ENCODE data around the gene NELFB. TPM values are rescaled to one million over a fixed set of nuclear protein-coding genes. Genes with fewer than 3 reads are reported as not detected.

Gene NELFB
- total RNA-seq, 2 experiments from 2014 or later: 54.4 to 56.4 TPM

DNA sequence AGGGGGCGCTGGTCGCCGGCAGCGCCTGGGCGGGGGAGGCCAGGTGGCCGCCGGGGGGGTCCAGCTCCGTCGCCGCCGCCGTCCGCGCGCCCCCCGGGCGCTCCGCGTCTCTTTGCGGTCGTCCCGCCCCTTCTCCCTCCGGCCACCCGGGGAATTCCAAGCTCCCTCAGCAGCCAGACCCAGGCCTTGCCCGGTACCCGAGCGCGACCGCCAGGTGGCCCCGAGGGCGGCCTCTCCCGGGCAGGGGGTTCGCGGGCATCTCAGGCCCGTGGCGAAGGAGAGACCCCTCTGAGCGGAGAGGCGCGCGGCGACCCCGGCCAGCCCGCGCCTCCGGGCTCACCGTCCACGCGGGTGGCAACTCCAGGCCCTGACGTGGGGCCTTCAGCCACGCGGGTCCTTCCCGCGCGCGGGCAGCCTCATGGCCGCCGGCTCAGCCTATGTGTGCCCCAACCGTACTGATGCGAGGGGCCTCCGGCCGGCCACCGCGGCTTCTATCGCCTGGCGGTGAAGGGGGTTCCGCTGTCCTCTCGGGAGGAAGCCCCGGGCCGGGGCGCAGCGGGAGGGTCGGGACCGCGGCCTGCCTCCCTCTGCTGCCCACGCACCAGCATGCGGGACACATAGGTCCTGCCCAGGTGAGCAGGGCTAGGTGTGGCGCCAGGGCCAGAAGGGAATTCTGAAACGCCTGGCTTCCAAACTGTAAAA lies 47.5 kb downstream of the NELFB start:
- Mint-ChIP-seq H3K27me3 (peaks cover 26% of the 10 kb centered on the region), H3K36me3 (no peaks in the 10 kb centered on the region), H3K9me3 (no peaks in the 10 kb centered on the region), H3K27ac (no peak overlapping the region), H3K4me1 (peaks cover 16% of the 10 kb centered on the region), H3K4me3 (no peak overlapping the region)
- DNase-seq: no peak

DNA sequence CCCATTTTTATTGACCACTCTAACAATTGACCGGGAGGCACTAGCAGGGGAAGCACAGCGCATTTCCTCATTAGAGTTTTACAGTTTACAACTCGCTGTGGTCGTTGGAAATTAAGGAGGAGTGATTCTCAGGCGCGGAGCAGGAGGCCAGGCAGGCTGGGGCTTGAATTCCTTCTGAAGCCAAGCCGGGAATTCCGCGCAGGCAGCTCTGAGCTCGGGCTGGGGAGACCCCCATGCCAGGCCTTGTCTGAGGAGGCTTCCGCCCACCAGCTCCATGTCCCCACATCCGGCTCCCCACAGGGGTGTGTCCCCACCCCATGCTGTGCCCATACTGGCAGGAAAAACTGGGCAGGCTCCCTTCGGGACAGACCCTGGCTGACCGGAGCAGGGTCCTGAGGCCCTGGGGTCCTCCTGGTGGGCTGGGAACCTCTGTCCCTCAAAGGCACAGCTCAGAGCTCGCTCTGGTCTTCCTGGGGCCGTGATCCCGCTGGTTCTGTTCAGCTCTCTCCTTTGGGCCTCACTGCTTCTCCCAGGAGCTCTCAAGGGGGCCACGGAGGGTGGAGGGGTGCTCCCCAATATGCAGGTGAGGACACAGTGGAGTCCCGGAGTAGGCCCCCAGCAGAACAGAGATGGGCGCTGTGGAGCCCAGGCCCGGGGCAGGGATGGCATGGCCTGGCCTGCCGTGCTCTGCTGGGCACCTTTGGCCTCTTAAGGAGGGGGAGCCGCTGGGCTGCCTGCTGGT lies 48.2 kb downstream of the NELFB start:
- H3K4me3 Mint-ChIP-seq: no peak overlapping the region
- no peak for DNase-seq

DNA sequence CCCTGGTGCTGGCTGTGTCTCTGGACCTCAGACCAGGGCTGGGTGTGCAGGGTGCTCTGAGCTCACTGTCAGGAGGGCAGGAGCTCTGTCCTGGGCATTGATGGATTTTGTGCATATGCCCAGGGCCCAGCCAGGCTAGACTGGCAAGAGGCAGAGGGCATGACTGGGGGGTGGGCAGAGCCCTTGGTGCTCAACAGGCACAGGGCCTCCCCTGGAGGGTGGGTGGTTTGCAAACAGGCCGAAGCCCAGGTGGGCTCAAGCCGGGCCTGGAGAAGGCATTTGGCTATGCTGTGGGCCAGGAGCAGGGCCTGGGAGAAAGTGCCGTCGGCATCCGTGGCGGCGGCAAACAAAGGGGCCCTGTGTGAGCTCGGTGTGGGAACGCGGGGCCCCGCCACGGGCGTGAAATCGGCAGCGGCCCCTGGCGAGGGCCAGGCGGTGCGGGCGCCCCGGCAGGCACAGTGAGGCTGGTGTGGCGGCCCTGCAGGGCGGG lies 48.8 kb downstream of the NELFB start:
- Mint-ChIP-seq H3K4me3 (no peak overlapping the region), H3K27ac (no peak overlapping the region), H3K27me3 (peaks cover 15% of the 10 kb centered on the region), H3K4me1 (peaks cover 17% of the 10 kb centered on the region), H3K9me3 (no peaks in the 10 kb centered on the region), H3K36me3 (no peaks in the 10 kb centered on the region)
- DNase-seq: no peak

More for the DNA sequence above, 48.2 kb downstream of the NELFB start:
- Mint-ChIP-seq H3K27ac (no peak overlapping the region), H3K36me3 (no peaks in the 10 kb centered on the region), H3K27me3 (peaks cover 22% of the 10 kb centered on the region), H3K4me1 (peaks cover 17% of the 10 kb centered on the region), H3K9me3 (no peaks in the 10 kb centered on the region)

DNA sequence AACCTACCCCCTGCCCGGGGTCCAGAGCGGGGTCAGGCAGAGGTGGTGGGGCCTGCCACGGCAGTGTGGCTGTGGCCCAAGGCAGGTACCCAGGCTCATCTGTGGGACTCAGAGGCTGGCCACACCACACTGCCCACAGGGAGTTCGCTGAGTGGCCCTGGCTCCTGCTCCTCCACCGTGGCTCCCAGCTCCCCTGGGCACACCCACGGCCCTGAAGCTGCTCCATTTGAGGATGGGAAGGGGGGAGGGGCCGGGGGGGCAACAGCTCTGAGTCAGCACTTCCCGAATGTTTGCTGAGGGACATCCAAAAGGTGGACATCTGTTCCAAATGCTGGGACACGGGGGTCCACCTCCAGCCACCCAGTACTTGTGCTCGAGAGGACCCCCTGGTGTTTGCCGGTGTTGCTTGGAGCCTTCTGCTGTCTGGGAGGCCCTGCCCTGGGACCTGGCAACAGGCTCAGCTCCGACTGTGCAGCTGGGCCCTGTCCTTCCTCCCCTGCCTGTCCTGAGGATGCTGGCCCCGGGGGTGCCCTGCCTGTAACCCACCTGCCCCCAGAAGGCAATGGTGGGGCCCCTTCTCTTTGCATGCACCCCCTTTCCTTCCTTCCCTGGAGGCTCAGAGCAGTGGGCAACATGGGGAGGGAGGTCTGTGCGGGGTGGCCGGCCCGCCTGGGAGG lies 49.4 kb downstream of the NELFB start:
- Mint-ChIP-seq H3K36me3 (no peaks in the 10 kb centered on the region), H3K9me3 (no peaks in the 10 kb centered on the region), H3K27ac (no peak overlapping the region), H3K4me3 (no peak overlapping the region), H3K4me1 (peaks cover 17% of the 10 kb centered on the region), H3K27me3 (peaks cover 10% of the 10 kb centered on the region)
- no peak for DNase-seq

DNA sequence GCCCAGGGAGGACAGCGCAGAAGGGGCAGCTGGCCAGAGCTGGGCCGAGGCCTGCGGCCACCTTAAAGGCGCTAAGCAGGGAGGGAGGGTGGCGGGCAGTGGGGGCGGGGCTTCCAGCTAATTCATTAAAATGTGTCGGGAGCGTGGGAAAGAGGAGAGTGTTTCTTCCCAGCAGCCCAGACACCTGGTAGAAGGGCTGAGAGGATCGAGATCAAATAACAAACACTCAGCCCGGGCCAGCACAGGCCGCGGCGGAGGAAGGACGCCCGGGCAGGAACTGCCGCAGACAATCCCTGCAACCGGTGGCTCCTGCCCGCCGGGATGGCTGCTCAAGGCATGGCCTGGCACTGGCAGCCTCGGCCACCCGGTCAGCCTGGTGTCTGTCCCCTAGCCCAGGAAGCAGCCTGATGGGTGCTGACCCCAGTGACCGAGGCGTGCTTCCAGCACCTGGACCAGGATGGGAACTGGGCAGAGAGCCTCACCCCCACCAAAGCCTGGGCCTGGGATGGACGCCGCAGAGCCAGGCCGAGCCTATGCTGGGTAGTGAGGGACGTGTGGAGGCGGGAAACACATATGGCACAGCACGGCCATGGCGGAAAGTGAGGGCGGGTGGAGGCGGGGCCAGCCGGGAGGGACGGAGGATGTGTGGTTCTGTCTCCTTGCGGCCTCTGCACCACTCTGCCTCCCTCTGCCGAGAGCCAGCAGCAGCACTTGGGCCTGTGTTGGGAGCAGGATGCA lies 50.1 kb downstream of the NELFB start:
- Mint-ChIP-seq H3K4me1 (peaks cover 14% of the 10 kb centered on the region), H3K27ac (peak overlapping the region; percentile 75), H3K4me3 (no peak overlapping the region), H3K27me3 (peaks cover 5% of the 10 kb centered on the region), H3K9me3 (no peaks in the 10 kb centered on the region), H3K36me3 (no peaks in the 10 kb centered on the region)
- DNase-seq: peak; percentile 73

DNA sequence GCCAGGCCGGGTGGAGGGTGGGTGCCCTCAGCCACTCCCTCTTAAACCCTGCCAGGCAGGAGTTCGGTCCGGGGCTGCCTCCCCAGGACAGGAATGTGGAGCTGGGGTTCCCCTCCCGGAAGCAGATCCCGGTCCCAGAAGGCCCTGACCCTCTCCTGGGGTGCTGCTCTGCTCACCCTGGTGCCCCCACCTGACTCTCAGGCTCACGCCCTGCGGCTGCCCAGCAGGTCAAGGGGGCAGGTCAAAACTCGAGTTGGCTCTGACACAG lies 50.6 kb downstream of the NELFB start:
- Mint-ChIP-seq H3K9me3 (no peaks in the 10 kb centered on the region), H3K4me3 (no peak overlapping the region), H3K36me3 (no peaks in the 10 kb centered on the region), H3K4me1 (peaks cover 12% of the 10 kb centered on the region), H3K27me3 (peaks cover 2% of the 10 kb centered on the region), H3K27ac (peak overlapping the region; percentile 75)
- no peak for DNase-seq

DNA sequence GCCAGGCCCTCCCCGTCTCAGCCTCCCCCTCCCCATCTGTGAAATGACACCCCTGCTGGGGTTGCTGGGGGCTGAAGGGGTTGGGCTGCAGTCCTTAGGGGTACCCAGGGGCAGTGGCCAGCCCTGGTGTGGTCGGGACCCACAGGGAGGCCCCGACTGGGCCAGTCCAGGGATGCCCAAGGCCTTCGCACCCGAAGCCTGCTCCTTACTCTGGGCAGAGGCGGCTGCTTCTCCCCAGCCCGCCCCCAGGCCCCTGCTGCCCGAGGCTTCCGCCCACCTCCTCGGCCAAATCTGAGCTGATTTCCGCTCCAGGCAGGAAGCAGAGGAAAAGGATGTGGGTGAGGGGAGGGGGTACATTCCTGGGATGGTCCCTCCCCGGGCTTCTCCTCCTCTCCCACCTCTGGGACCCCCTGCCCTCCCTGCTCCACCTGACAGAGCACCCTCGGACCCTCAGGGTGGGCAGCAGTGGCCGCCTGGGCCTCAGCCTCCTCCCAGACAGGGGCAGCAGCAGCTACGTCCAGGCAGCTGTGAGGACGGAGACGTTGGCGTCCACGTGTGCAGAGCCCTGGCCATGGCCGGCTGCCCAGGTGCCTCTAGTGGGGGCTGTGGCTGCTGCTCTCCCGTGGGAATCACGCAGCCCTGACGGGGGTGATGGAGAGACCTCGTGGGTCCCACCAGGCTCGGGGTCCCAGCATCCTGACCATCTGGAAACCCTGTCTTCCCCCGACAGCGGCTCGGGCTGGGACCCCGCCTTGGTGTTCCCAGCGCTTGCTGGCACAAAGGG lies 51.1 kb downstream of the NELFB start:
- Mint-ChIP-seq H3K27ac (no peak overlapping the region), H3K4me3 (no peak overlapping the region), H3K27me3 (no peaks in the 10 kb centered on the region), H3K9me3 (no peaks in the 10 kb centered on the region), H3K36me3 (no peaks in the 10 kb centered on the region), H3K4me1 (peaks cover 11% of the 10 kb centered on the region)
- no peak for DNase-seq

DNA sequence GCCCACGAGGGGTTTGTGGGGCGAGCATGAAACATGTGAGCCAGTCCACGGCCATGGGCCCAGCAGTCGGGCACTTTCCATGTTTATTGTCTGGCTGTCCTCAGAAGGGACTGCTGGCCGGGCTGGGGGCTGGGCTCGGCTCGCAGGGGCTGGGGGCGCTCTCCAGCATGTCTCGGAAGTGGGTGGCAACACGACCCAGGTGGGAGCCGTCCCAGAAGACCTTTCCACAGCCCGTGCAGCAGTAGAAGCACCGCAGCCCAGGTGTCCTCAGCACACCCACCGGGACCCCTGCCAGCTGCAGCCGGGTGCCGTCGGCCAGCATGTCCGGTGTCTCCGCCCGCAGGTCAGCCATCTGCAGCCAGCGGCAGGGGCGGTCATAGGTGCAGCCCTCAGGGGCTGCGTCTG lies 51.7 kb downstream of the NELFB start:
- Mint-ChIP-seq H3K36me3 (no peaks in the 10 kb centered on the region), H3K4me3 (no peak overlapping the region)

DNA sequence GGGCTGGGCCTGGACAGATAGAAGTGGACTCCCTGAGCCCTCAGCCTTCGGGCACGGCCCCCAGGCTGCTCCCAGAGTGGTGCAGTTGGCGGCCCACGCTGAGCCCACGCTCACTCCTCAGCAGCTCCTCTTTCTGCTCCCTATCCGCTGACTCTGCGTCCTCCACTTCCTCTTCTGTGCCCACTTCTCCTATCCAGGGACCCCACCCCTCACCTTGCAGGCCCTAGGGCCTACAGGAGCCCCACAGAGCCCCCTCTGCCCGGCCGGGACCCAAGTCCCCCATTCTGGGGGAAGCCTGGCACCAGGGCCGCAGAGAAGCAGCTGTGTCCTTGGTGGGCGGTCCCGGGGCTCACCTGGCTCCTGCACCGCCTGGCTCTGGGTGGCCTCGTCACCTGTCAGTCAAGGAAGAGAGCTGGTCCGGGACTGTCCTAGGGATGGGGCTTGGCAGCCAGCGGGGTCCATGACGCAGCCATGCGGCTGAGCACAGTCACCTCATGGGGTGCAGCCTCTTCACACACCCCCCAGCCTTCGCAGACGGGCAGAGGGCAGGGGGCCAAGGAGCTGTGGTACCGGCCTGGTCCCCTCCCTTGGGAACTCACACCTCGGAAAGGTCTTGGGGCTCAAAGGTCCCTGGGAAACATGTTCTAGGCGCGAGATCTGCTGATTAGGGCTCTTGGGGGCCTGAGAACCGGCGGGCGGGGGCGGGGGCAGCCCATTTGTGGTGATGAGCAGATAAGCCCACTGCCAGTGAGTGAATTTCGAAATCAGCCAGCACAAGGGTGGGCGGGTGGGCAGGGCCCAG lies 52.3 kb downstream of the NELFB start:
- Mint-ChIP-seq H3K4me1 (peaks cover 11% of the 10 kb centered on the region), H3K9me3 (no peaks in the 10 kb centered on the region), H3K27ac (no peak overlapping the region), H3K4me3 (no peak overlapping the region), H3K27me3 (no peaks in the 10 kb centered on the region), H3K36me3 (no peaks in the 10 kb centered on the region)
- DNase-seq: no peak

More for the DNA sequence above, 51.7 kb downstream of the NELFB start:
- Mint-ChIP-seq H3K9me3 (no peaks in the 10 kb centered on the region), H3K27me3 (no peaks in the 10 kb centered on the region), H3K4me1 (peaks cover 11% of the 10 kb centered on the region), H3K27ac (no peak overlapping the region)
- no peak for DNase-seq

DNA sequence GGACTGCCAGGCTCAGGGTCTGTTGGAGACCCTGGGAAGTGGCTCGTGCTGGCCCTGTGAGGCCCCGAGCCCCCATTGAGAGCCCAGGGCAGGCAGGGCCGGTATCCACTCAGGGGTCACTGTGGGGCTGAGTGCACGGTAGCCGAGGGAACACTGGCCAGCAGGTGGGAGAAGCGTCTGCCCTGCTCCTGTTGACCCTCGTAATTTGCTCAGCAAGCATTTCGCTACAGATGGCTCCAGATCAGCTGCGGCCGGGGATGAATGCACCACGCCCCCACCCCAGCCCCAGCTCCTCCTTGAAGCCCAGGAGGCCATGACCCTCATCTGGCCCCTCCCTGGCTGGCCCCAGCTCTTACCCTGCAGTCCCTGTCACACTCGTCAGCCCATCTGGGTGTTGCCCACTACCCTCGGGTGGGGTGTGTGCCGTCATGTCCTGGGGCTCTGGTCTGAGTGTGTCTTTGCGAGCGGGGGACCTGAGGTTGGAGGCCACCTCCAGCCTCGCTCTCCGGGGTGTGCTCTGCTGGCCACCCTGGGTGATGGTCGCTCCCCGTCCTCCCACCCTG lies 53.0 kb downstream of the NELFB start:
- no peak overlapping the region for H3K4me3 Mint-ChIP-seq
- peaks cover 8% of the 10 kb centered on the region for H3K4me1 Mint-ChIP-seq
- H3K9me3 Mint-ChIP-seq: no peaks in the 10 kb centered on the region
- H3K36me3 Mint-ChIP-seq: no peaks in the 10 kb centered on the region
- no peak for DNase-seq
- H3K27me3 Mint-ChIP-seq: no peaks in the 10 kb centered on the region
- no peak overlapping the region for H3K27ac Mint-ChIP-seq

DNA sequence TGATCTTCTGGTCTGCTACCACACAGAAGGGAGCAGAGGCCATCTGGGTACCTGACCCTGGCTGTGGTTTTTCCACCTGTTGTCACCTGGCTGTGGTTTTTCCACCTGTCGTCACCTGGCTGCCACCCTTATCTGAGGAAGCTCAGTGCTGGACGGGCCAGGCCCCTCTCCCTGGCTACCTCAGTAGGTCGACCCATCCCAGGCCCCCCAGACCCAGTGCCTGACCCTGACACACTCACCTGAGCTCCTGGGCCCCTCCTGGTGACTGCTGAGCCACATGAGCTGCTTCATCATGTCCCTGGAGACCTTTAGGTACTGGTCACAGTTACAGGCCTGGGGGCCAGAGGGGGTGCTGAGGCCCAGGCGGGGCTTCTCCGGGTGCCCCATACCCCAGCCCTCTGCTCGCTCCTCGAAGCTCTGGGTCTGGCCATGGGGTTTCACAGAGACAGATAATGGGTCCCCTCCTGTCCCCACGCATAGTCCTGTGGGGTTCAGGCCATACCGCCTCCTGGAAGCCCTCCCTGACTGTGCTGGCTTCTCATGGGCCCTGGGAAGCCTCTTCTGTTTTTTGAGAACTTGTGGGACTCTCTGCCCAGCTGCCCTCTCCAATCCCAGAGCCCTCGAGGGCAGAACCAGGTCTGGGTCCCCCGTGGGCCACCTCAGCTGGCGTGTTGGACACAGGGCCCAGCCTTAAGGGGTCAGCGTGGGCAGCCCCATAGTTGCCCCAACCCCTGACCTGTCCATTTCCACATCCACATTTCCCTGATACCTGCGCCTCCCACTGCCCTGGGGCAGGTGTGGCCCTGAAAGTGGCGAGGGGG lies 54.5 kb downstream of the NELFB start:
- no peaks in the 10 kb centered on the region for H3K36me3 Mint-ChIP-seq
- no peaks in the 10 kb centered on the region for H3K27me3 Mint-ChIP-seq
- H3K9me3 Mint-ChIP-seq: no peaks in the 10 kb centered on the region
- peaks cover 8% of the 10 kb centered on the region for H3K4me1 Mint-ChIP-seq
- H3K4me3 Mint-ChIP-seq: no peak overlapping the region
- no peak overlapping the region for H3K27ac Mint-ChIP-seq
- no peak for DNase-seq

DNA sequence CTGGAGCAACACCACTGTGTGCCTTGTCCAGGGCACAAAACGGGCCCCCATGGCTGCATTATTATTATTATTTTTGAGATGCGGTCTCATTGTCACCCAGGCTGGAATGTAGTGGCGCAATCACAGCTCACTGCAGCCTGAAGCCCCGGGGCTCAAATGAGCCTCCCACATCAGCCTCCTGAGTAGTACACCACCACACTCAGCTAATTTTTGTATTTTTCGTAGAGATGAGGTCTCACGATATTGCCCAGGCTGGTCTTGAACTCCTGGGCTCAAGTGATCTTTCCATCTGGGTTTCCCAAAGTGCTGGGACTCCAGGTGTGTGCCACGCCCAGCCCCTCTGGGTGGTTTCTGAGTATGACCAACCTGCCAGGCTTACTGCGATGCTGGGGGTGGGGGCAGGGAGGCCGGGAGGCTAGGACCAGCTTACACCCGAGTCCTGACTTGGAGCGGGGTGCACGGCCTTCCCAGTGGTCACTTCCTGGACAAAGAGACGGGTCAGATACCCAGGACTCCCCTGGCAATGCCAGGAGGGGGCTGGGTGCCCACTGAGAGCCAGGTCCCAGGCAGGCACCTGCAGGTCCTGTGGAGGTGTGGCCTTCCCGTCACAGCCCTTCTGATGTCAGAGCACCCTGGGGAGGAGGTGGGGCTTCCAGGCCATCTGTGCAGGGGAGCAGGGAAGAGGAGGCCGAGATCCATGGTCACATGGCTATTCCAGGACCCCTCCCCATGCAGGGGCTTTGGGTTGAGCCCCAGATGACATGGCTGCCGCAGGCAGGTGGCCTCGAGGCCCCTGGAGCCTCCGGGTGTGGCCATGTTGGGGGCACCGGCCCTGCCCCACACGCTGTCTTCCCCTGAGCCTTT lies 55.3 kb downstream of the NELFB start:
- Mint-ChIP-seq H3K4me1 (peaks cover 6% of the 10 kb centered on the region), H3K27ac (no peak overlapping the region), H3K27me3 (no peaks in the 10 kb centered on the region), H3K9me3 (no peaks in the 10 kb centered on the region), H3K36me3 (no peaks in the 10 kb centered on the region), H3K4me3 (no peak overlapping the region)
- DNase-seq: no peak
